ENCODE measurements around the gene MN1.
"Not testable (repeated sequence)": the region's sequence is repeated elsewhere in the genome, so short reads cannot be mapped to it uniquely, and the experiment has no call there.

Gene MN1

GRCh38 chr22:27756212-27756660 lies 45.3 kb downstream of the MN1 start:
- no peak for DNase-seq

DNA sequence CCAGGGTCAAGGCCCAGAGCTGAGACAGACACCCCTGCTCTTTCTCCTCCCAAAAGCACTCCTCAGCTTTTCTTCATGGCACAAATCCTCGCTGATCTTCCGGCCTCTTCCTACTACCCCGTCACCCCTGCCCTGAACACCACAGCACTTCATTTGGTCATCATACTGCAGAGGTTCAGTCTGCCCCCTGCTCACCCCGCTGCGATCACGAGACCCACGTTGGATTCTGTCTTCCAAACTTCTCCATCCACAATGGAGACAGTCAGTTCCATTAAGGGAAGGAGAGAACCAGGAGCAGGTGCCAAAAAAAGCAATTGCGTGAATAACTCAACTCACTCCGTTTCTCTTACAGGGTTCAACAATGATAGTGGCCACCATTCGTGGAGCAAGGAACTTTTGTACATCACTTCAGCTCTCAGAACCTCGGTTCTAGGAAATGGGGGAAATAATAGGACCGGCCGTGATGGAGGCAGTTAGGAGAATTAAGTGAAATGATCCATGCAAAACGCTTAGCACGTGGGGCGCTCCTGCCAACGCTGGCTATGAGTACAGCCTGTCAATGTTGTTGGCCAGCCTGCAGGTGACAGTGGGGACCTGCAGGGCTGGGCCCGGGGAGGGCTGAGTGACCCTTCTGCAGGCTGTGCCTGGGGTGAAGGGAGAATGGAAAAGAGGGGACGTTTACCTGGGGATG lies 45.9 kb downstream of the MN1 start:
- no peak for DNase-seq

- no peak for DNase-seq
Measured at GRCh38 chr22:27754888-27755480, 46.6 kb downstream of the MN1 start.

- DNase-seq, result peak; percentile 66
Measured at GRCh38 chr22:27754247-27754887, 47.2 kb downstream of the MN1 start.

- DNase-seq, result no peak
Measured at GRCh38 chr22:27752771-27753170, 48.8 kb downstream of the MN1 start.

DNA sequence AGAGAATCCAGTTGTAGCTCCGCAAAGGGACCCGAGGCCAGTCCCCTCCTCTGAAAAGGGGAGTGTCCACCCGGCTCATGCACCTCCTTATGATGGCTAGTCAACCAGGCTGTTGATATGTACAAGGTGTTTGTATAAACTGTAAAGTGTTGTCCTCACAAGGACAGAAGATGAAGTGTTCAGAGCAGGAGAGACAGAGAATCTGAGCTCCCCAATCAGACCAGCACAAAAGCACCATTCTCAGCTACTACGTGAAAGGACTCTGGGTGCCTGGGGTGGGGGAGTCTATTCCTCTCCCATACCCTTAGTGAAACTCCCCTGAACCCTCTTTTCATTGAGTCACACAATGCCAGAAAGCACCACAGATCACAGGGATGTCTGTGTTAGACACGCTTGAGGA lies 49.4 kb downstream of the MN1 start:
- DNase-seq, result no peak

GRCh38 chr22:27751277-27752070 lies 50.1 kb downstream of the MN1 start:
- no peak for DNase-seq

DNA sequence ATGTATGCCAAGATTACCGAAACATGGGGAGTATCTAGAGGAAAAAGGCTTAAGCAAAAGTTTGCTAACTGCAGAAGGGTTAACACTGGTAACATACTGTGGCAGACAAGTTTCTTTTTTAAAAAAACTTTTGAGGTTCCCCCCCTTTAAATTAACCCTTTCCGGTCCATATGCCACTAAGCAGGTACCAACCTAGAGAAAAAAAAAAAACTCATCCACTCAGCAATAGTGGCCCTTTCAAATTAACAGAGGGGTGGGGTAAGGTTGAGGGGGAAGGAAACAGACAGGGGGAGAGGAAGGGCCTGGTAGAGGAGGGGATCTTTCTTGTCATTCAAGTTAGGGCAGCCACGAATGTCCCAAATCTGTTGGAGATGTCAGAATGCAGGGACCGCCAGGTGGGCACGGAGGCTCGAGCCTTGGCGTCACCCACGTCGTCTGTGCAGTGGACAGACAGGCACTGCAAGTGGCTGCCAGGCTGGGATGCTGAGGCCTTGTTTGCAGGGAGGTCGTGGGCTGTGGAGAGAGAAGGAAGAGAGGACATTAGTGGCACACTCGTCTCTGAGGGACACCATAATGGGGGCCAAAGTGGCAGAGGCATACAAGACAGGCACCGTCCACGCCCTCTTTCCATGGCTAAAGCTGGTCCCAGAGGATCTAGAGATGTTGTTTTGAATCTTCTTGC lies 50.8 kb downstream of the MN1 start:
- DNase-seq, result no peak

DNA sequence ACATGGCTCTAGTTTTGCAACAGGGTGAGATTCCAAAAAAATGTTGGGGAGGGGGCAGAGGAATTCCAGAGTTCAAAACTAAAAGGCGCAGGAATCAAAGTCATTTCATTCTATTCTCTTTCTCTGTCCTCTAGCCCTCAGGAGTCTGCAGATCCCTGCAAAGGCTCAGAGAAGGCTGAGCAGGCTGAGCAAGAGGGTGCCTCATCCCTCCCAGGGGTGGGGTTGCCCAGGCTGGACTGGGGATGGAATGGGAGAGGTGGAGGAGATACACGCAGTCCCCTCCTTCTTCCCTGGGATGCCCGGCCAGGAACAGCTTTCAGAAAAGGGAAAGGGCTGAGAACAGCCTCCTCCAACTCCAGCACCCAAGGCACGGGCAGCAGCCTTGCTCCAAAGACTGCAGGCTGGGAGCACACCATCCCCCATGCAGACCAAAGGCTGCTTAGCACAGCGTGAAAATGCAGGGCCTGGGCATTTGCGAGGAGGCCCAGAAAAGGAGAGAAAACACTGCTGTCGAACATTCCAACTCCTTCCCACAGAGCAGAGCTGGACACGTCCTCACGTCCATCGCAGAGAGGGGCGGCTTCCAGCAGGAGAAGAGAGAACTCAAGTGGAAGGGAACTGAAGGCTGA lies 51.8 kb downstream of the MN1 start:
- peak; percentile 88 for DNase-seq

DNA sequence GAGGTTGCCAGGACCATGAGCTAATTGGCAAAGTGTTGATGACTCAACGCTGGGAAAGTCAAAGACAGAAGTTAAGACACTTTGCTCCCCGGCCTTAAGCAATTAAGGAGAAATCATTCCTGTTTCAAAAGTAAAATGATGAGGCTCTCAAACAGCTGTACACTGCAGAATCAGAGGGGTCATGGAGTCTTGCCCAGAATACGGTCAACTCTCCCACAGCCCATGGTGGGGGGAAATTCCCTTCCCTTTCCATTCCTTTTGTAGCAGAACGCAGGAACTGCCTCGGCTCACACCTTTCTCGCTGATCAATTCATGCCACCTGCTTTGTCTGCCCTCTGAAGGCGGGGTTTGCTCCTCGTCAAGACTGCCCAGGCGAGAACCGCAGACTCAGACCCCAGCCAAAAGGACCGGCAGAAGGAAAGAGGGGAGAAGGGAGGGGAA lies 52.8 kb downstream of the MN1 start:
- DNase-seq, result peak; percentile 73

- DNase-seq, result no peak
Measured at GRCh38 chr22:27748349-27748748, 53.2 kb downstream of the MN1 start.

- DNase-seq, result no peak
Measured at GRCh38 chr22:27747396-27748221, 53.9 kb downstream of the MN1 start.

GRCh38 chr22:27746918-27747317 lies 54.6 kb downstream of the MN1 start:
- DNase-seq, result no peak

DNA sequence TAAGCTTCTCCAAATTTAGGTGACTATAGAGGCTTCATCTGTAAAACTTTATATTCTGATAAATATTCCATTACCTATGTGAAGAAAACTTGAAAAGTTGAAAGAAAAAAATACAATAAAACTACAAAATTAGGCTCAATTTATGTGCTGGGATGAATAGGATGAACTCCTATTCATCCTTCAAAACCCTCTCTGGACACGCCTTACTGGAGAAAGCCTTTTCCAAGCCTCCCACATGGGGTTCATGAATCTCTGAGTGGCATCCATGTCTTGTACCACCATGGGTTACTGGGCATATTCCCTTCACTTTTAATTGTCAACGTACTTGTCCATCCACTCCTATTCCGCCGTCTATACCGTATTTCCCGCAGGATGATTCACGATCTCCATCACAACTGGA lies 55.7 kb downstream of the MN1 start:
- DNase-seq, result no peak

DNA sequence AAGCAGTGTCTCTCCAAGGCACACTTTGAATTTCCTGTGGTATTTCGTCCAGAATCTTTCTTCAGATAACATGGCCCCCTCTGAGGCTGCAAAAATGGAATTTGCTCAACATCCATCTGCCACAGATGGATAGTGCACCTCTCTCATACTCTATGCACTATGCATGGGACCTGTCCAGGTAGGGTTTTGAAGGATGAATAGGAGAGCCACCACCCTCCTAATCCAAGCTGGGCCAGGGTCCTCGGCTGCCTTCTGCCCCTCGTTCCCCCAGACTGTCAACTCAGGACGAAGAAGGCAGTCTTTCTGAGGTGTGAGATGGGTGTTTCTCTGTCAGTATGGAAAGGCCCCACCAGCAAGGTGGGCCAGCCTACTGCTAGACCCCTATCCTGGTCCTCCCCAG lies 56.4 kb downstream of the MN1 start:
- DNase-seq, result no peak

- not testable (repeated sequence) for DNase-seq
Measured at GRCh38 chr22:27744078-27744477, 57.5 kb downstream of the MN1 start.

DNA sequence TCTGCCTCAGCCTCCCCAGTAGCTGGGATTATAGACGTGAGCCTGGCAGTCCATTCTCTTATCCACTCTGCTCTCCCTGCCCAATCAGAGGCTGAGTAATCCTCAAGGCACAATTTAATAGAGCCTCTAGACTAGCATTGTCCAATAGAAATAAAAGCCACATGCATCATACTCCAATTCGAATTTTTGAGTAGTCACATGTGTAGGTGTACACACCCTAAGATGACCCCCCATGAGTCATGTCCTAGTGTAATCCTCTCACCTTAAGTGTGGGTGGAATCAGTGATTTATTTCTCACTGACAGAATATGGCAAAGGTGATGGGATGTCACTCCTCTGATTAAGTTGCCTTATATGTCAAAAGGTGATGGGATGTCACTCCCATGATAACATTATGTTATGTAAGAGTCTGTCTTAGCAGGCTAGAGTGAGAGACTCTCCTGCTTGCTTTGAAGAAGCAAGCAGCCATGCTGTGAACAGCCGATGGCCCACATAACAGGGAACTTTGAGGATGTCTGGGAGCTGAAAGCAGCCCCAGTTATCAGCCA lies 61.3 kb downstream of the MN1 start:
- DNase-seq, result no peak

DNA sequence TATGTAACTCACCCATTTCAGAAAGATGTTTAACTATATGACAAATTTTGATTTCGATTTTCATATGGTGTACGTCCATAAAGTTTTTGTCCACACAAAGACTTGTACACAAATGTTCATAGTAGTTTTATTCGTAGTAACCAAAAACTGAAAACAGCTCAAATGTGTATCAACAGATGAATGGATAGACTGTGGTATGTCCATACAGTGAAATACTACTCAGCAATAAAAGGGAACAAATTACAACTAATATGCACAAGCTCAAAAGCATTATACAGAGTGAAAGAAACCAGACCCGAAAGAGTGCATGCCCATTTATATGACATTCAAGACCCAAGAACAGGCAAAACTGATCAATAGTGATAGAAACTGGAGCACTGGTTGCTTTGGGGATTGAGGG lies 64.0 kb downstream of the MN1 start:
- DNase-seq, result no peak

DNA sequence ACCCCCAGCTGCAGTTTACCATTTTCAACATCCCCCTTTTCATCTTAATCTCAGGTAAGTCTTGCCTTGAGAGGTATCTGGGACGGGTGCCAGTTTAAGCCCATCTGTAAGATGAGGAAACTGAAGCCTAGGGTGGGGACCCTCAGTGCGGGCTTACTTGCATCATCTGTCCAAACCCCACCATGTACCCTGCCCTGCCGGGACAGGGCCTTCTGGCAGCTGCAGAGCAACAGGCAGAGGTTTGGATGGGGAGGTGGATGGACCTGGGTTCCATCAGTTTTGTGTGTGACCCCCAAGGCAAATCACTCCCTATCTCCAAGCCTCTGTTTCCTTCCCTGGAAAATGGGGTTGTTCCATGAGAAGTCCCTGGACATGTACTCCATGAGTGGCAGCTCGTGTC lies 67.5 kb downstream of the MN1 start:
- DNase-seq, result no peak

- no peak for DNase-seq
Measured at GRCh38 chr22:27732841-27733240, 68.7 kb downstream of the MN1 start.

DNA sequence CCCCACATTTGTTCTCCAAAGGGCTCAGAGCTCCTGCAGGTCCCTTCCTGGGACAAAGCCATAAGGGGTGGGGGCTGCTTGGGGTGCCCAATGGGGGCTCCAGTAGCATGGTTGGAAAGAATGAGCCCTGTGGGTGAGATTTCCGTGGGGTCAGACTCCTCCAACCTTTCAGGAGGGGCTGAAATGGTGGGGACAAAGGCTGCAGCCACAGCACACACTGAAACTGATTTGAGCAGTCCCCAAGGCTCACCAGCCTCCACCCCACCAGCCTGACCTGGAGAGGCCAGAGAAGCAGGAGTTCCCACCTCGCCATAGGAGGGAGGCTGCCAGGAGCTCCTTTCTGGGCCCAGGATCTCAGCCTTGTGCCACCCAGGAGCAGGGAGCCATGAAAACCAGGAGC lies 69.2 kb downstream of the MN1 start:
- no peak for DNase-seq
